GM13977 (cell line): ENCODE measurements around the gene COL20A1.

Experiments
- DNase-seq: peaks from one replicate; pipeline ENCODE4 v3.0.0; 2012; ENCODE audit warnings: low spot score
- in situ Hi-C: fragments of 300-500 bp; cut with MboI; formaldehyde crosslinking; loops from one replicate; pipeline ENCODE4 v1.12.0; 2022; ENCODE audit warnings: low sequenced_read_pairs, low pct_unique_long_range_greater_than_20kb, mixed read lengths, inconsistent platforms; ENCODE audit not compliant: unreplicated experiment
- TF ChIP-seq, protein P1 (sequence below): IDR thresholded peaks from 2 replicates; pipeline ENCODE4 v1.5.1; 2012; ENCODE audit warnings: mild to moderate bottlenecking, control low read depth; ENCODE audit not compliant: insufficient read depth; ENCODE audit errors: extremely low read depth, missing control alignments

Gene COL20A1

DNA sequence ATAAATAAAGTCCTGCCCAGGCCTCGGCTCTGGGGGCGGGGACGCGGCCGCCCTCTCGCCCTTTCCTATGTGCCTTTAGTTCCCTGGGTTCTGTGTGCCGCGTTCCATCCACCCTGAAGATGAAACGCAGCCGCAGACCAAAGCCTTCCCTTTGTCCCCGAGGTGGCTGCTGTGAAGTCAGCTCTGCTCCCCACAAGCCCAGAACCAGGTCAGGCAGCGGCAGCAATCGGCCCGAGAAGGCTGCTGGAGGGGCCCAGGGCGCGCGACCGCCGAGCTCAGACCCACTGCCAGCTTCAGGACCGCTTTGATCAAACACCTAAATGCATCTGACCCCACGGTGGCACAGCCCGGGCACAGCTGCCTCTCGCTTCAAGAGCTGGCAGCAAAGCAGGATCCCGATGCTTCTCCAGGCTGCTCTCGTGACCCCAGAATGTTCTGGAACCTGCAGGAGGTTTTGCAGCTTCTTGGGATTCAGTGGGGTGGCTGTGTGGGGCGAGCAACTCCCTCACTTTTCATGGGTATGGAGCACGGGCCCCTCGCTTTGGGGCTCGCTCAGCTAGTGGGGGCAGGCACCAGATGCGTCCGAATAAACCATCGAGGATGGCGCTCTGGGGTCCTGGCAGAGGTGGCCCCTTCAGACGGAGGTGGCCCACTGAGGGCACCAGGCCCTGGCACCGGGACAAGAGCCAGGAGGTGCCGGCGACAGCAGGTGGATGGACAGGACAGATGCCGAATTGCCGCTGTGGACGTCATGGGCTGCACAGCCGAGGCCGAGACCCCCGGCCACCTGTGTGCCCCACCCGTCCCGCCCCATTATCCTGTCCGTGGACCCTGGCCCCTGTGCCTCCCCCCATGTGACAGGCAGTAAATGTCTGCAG is 55.2 kb downstream of the COL20A1 start:
- in situ Hi-C loops = loop anchor here (25.0 kb wide), 1 partner anchor 111 kb away; the partner anchor contains the start of gene BIRC7
- DNase-seq = no peak
- TF ChIP-seq, protein P1, sequence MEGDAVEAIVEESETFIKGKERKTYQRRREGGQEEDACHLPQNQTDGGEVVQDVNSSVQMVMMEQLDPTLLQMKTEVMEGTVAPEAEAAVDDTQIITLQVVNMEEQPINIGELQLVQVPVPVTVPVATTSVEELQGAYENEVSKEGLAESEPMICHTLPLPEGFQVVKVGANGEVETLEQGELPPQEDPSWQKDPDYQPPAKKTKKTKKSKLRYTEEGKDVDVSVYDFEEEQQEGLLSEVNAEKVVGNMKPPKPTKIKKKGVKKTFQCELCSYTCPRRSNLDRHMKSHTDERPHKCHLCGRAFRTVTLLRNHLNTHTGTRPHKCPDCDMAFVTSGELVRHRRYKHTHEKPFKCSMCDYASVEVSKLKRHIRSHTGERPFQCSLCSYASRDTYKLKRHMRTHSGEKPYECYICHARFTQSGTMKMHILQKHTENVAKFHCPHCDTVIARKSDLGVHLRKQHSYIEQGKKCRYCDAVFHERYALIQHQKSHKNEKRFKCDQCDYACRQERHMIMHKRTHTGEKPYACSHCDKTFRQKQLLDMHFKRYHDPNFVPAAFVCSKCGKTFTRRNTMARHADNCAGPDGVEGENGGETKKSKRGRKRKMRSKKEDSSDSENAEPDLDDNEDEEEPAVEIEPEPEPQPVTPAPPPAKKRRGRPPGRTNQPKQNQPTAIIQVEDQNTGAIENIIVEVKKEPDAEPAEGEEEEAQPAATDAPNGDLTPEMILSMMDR = no peak

DNA sequence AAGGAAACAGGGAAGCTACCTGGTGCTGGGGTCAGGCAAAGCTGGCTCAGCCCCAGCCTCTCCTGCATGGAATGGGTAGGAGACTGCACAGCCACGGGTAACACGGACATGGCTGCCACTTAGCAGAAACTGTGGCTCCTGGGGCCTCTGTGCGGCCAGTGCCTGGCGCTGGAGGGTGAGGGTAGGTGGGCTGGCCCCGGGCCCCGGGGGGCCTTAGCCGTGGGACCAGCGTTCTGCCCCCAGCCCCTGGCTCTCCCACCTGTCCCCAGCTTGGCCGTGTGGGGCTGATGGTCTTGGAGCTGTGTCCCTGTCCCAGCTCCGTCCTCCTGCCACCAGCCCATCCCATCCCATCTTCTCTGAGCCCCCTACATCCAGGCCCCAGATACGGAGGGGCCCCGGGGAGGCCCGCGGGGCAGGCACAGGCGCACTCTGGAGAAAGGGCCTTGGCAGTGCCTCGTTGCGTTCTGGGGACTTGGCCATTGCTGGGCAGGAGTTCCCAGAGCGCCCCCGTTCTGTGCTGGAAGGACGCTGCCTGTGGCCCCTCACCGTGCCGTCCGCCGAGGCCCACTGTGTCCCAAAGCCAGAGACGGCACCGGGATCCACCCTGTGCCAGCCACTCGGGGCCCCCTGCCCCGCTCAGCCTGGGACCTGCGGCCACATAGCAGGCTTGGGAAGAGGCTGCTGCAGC is 56.0 kb downstream of the COL20A1 start:
- no peak for DNase-seq
- TF ChIP-seq, protein P1 = no peak
- in situ Hi-C loops = loop anchor here (25.0 kb wide), 1 partner anchor 112 kb away; the partner anchor contains the start of gene BIRC7

- TF ChIP-seq, protein P1 = no peak
- DNase-seq = no peak
- in situ Hi-C loops = loop anchor here (25.0 kb wide), 1 partner anchor 112 kb away; the partner anchor contains the start of gene BIRC7
Observed at GRCh38 chr20:63349516-63349895, 56.5 kb downstream of the COL20A1 start.

DNA sequence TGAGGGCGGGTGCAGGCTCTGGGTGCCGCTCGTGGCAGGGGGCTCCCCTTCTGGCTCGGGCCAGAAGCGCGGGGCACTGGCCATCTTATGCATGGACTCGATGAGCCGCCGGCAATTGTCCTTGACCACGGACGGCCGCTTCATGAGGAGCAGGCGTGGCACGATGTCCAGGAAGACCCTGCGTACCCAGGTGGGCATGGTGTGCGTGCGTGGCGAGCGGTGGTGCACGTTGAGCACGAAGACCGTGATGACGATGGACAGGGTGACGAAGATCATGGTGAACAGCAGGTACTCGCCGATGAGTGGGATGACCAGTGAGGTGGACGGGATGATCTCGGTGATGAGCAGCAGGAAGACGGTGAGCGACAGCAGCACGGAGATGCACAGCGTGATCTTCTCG is 57.2 kb downstream of the COL20A1 start:
- TF ChIP-seq, protein P1 = no peak
- no peak for DNase-seq
- in situ Hi-C loops = no loop called here

DNA sequence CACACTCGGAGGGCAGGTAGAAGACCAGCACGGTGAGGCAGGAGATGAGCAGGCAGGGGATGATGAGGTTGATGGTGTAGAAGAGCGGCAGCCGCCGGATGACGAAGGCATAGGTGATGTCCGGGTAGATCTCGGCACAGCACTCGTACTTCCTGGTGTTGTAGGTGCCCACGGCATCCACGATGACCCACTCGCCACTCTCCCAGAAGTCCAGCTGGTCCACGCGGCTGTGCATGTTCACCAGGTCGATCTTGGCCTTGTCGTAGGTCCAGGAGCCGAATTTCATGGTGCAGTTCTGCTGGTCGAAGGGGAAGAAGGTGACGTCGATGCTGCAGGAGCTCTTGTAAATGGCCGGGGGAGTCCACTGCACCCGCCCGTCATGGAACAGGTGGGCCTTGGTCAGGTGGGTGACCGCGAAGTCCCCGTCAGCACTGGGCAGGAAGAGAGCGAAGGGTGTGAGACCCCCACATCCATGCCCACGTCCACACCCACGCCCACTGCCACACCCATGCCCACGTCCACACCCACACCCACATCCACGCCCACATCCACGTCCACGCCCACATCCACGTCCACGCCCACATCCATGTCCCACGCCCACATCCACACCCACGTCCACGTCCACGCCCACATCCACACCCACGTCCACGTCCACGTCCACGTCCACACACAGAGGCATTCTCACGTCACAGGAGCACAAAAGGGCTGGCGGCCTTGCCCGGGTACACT is 57.8 kb downstream of the COL20A1 start:
- in situ Hi-C loops = no loop called here
- TF ChIP-seq, protein P1 = no peak
- no peak for DNase-seq

- TF ChIP-seq, protein P1 = no peak
- no peak for DNase-seq
- in situ Hi-C loops = no loop called here
Observed at GRCh38 chr20:63351326-63351700, 58.3 kb downstream of the COL20A1 start.
